MM.1S (cell line): ENCODE measurements around the gene YWHAE.

Source experiments
- EZH2 ChIP-seq: fragments of 300-600 bp; sonication (generic); optimal IDR thresholded peaks from 2 replicates; pipeline ENCODE3; 2017; ENCODE audit warnings: low read depth, mild to moderate bottlenecking, antibody characterized with exemption, low read length, mixed read lengths
- EZH2phosphoT487 ChIP-seq: fragments of 300-600 bp; sonication (generic); IDR thresholded peaks from 2 replicates; pipeline ENCODE4 v1.6.1; 2018; ENCODE audit warnings: antibody characterized with exemption, low read length
- TF ChIP-seq, protein P1 (sequence below): fragments of 300-600 bp; sonication (generic); IDR thresholded peaks from 2 replicates; pipeline ENCODE4 v1.5.1; 2016; ENCODE audit warnings: antibody characterized with exemption, low read length, mixed read lengths

DNA sequence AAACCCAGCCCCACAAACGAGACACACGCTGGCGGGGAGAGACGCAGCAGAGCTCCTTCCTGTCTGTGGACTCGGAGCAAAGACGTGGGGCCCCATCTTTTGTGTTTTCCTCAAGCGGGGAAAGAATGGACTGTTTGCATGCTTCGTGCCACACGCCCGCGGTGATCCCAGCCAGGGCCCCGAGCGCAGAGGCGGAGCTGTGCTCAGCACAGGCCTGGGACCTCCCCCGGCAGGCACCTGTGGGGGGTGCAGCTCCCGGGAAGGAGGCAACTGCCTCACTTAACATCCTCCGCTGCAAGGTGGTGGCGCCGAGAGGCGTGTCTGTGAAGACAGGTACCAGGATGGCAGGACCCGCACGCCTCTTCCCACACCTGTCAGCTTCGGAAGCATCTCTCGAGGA is 101.4 kb downstream of the YWHAE start:
- TF ChIP-seq, protein P1, sequence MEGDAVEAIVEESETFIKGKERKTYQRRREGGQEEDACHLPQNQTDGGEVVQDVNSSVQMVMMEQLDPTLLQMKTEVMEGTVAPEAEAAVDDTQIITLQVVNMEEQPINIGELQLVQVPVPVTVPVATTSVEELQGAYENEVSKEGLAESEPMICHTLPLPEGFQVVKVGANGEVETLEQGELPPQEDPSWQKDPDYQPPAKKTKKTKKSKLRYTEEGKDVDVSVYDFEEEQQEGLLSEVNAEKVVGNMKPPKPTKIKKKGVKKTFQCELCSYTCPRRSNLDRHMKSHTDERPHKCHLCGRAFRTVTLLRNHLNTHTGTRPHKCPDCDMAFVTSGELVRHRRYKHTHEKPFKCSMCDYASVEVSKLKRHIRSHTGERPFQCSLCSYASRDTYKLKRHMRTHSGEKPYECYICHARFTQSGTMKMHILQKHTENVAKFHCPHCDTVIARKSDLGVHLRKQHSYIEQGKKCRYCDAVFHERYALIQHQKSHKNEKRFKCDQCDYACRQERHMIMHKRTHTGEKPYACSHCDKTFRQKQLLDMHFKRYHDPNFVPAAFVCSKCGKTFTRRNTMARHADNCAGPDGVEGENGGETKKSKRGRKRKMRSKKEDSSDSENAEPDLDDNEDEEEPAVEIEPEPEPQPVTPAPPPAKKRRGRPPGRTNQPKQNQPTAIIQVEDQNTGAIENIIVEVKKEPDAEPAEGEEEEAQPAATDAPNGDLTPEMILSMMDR: no peak
- TF ChIP-seq EZH2 (no peak), EZH2phosphoT487 (no peak)
